Colonic mucosa (tissue), 4 donors: Measurements from ENCODE around the gene PLEKHA1. TPM values are rescaled to one million over a fixed set of nuclear protein-coding genes. Genes with fewer than 3 reads are reported as not detected.

Experiments
- DNase-seq: peaks from one replicate; pipeline ENCODE4 v3.0.0-alpha.2; 2020
- H3K27ac ChIP-seq: fragments of 200-600 bp; one replicate; pipeline ENCODE4 v1.8.0; 2021
- H3K27me3 ChIP-seq: fragments of 200-600 bp; one replicate; pipeline ENCODE4 v1.8.0; 2021
- H3K36me3 ChIP-seq: fragments of 200-600 bp; one replicate; pipeline ENCODE4 v1.8.0; 2021
- H3K4me1 ChIP-seq: fragments of 200-600 bp; one replicate; pipeline ENCODE4 v1.8.0; 2021; ENCODE audit warnings: mild to moderate bottlenecking
- H3K4me3 ChIP-seq: fragments of 200-600 bp; one replicate; pipeline ENCODE4 v1.8.0; 2021
- H3K9ac ChIP-seq, 2 donors: one replicate each; pipeline ENCODE4 v1.7.0; 2013; ENCODE audit warnings: control low read depth in 2 of 2, low read depth in 2 of 2, low read length in 2 of 2
- H3K9me3 ChIP-seq: fragments of 200-600 bp; one replicate; pipeline ENCODE4 v1.8.0; 2021
- CTCF ChIP-seq: fragments of 200-600 bp; IDR thresholded peaks from one replicate; pipeline ENCODE4 v1.8.0; 2022; ENCODE audit warnings: antibody characterized with exemption, mild to moderate bottlenecking
- intact Hi-C: fragments of 100-400 bp; cut with DNase I; formaldehyde crosslinking; loops from one replicate; pipeline ENCODE4 v1.14.1; 2022
- total RNA-seq, 2 donors: library from RNA; stranded (reverse); fragmentation: NEBNext Ultra II Directional in 1 of 2; extraction: Animal tissue kit (Norgen Biotek cat#: 25700) in 1 of 2; gene quantifications; one replicate each; pipeline ENCODE4 v1.2.1, GENCODE V29; 2021
- donor health status: healthy.
- donor health status: DM: no; HTN: no; CAD: no.
- donor health status: DM: no; HTN: no; CAD: no.

PLEKHA1 gene
- total RNA-seq, 2 donors from 2014 or later = 34.8 to 55.6 TPM

GRCh38 chr10:122460891-122461293 lies 86.4 kb downstream of the PLEKHA1 start:
- Histone ChIP-seq H3K27ac (no peak overlapping the region), H3K27me3 (peaks cover 20% of the 10 kb centered on the region)
- DNase-seq = no peak

GRCh38 chr10:122461367-122461728 lies 86.8 kb downstream of the PLEKHA1 start, which contains the start of gene HTRA1:
Gene HTRA1 (plus strand): TSS chr10:122461553. CDS start chr10:122461653, 100 bp downstream.
- Histone ChIP-seq H3K27me3 (peaks cover 20% of the 10 kb centered on the region), H3K4me1 (peaks cover 3% of the 10 kb centered on the region), H3K36me3 (no peaks in the 10 kb centered on the region), H3K9me3 (no peaks in the 10 kb centered on the region), H3K4me3 (peak within 1 kb of the TSS; percentile 44), H3K27ac (peak within 1 kb of the TSS; percentile 22), H3K9ac (peak within 1 kb of the TSS; percentile 55 to 63)
- TF ChIP-seq CTCF = no peak
- peak; percentile 63 for DNase-seq
- intact Hi-C loops = no loop called here

More at GRCh38 chr10:122460891-122461293, 86.4 kb downstream of the PLEKHA1 start:
- no peak for TF ChIP-seq CTCF
- Histone ChIP-seq H3K9ac (peak overlapping the region in 1 of 2 donors; percentile 63), H3K36me3 (no peaks in the 10 kb centered on the region), H3K4me1 (peaks cover 3% of the 10 kb centered on the region), H3K4me3 (peak overlapping the region; percentile 44), H3K9me3 (no peaks in the 10 kb centered on the region)
- intact Hi-C loops = no loop called here

DNA sequence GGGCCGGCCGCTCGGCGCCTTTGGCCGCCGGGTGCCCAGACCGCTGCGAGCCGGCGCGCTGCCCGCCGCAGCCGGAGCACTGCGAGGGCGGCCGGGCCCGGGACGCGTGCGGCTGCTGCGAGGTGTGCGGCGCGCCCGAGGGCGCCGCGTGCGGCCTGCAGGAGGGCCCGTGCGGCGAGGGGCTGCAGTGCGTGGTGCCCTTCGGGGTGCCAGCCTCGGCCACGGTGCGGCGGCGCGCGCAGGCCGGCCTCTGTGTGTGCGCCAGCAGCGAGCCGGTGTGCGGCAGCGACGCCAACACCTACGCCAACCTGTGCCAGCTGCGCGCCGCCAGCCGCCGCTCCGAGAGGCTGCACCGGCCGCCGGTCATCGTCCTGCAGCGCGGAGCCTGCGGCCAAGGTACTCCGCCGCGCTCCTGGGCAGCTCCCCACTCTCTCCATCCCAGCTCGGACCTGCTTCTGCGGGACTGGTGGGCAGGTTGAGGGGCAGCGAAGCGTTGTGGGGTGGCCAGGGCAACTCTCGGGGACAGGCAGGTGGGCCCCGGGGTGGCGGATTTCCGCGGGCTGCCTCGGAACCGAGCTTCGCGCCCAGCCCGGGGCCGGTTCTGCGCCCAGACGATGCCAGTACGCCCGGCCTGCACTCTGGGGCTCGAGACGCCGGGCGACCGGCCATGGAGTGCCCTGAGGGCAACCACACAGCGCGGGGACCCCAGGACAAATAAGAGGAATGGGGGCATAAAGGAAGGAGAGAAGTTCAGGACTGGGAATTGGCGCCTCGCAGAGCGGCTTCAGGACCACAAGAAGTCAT lies 87.4 kb downstream of the PLEKHA1 start:
- H3K27ac ChIP-seq = peak overlapping the region; percentile 22

GRCh38 chr10:122462533-122463465 lies 88.3 kb downstream of the PLEKHA1 start:
- H3K4me3 ChIP-seq = peak overlapping the region; percentile 44
- no peak for TF ChIP-seq CTCF
- no peaks in the 10 kb centered on the region for H3K9me3 ChIP-seq
- DNase-seq = peak; percentile 44
- peak overlapping the region; percentile 22 for H3K27ac ChIP-seq
- H3K4me1 ChIP-seq = peaks cover 3% of the 10 kb centered on the region
- intact Hi-C loops = no loop called here
- H3K27me3 ChIP-seq = peaks cover 20% of the 10 kb centered on the region
- peak overlapping the region; percentile 47 to 55 for H3K9ac ChIP-seq
- no peaks in the 10 kb centered on the region for H3K36me3 ChIP-seq

More for the DNA sequence above, 87.4 kb downstream of the PLEKHA1 start:
- no peak for DNase-seq
- Histone ChIP-seq H3K4me1 (peaks cover 3% of the 10 kb centered on the region), H3K9ac (peak overlapping the region; percentile 55 to 60), H3K27me3 (peaks cover 20% of the 10 kb centered on the region), H3K4me3 (peak overlapping the region; percentile 44), H3K9me3 (no peaks in the 10 kb centered on the region), H3K36me3 (no peaks in the 10 kb centered on the region)
- TF ChIP-seq CTCF = no peak
- intact Hi-C loops = no loop called here
